Measurements from ENCODE around the gene NPDC1. TPM values are rescaled to one million over a fixed set of nuclear protein-coding genes. Genes with fewer than 3 reads are reported as not detected.

Gene NPDC1
- 10 to 100 TPM; 49.7 to 57.8 TPM for total RNA-seq

GRCh38 chr9:137046088-137046787 lies at the start of gene NPDC1:
Gene NPDC1, minus strand, starts transcription at chr9:137046177. Its CDS starts 188 bp downstream, at chr9:137045989.
- H3K9me3 ChIP-seq = no peaks in the 10 kb centered on the region
- peak; percentile 80 for DNase-seq (ENCODE audit: low spot score)
- peaks cover 0 to 12% of the 10 kb centered on the region in 2 donors for H3K27me3 ChIP-seq
- peaks cover 0 to 53% of the 10 kb centered on the region in 2 donors for H3K4me1 ChIP-seq
- peak; percentile 87 to 93 for TF ChIP-seq CTCF (IDR thresholded peaks at IDR 0.05)
- H3K36me3 ChIP-seq = no peaks in the 10 kb centered on the region
- peak within 1 kb of the TSS; percentile 49 to 60 for H3K4me3 ChIP-seq
- peak within 1 kb of the TSS; percentile 67 to 77 for H3K27ac ChIP-seq

DNA sequence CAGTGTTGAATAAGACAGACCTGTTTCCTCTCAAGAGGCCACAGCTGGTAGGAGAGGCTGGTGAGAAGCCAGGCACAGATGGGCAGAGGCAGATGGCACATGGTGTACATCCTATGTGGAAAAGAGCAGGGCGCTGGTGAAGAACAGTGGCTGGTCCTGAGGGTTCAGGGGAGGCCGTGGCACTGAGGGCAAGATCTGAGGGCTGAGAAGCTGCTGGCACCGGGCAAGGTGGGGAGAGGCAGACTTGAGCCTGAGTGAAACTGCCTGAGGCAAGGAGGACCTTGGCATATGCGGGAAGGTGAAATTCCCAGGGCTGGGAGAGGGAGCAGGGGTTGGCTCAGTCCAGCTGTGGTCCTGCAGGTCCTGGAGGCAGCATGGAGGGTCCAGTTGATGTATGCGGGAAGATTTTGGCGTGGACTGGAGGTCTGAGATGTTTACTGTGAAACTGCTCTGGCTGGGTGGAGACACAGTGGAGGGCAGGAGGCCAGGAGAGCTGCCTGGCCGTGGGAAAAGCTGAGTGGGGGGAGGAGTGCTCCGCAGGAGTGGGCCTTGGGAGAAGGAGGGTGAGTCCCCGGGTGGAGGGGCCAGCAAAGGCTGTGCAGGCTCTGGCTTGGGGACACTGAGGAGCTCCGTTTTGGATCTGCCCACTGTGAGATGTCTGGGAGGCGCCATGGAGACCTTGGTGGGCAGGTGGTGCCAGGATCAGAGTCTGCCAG lies 43.4 kb upstream of the NPDC1 start:
- peaks cover 17% of the 10 kb centered on the region for H3K36me3 ChIP-seq
- no peak overlapping the region for H3K4me3 ChIP-seq
- no peaks in the 10 kb centered on the region for H3K9me3 ChIP-seq
- H3K4me1 ChIP-seq = peaks cover 0 to 25% of the 10 kb centered on the region in 2 donors
- no peak for TF ChIP-seq CTCF (IDR thresholded peaks at IDR 0.05)
- H3K27ac ChIP-seq = no peak overlapping the region
- DNase-seq (ENCODE audit: low spot score) = no peak
- no peaks in the 10 kb centered on the region for H3K27me3 ChIP-seq

GRCh38 chr9:137088121-137088520 lies 42.1 kb upstream of the NPDC1 start:
- no peak for TF ChIP-seq CTCF (IDR thresholded peaks at IDR 0.05)
- peaks cover 0 to 34% of the 10 kb centered on the region in 2 donors for H3K4me1 ChIP-seq
- no peaks in the 10 kb centered on the region for H3K27me3 ChIP-seq
- peaks cover 19% of the 10 kb centered on the region for H3K36me3 ChIP-seq
- no peak overlapping the region for H3K27ac ChIP-seq
- H3K4me3 ChIP-seq = no peak overlapping the region
- no peaks in the 10 kb centered on the region for H3K9me3 ChIP-seq
- DNase-seq (ENCODE audit: low spot score) = no peak

DNA sequence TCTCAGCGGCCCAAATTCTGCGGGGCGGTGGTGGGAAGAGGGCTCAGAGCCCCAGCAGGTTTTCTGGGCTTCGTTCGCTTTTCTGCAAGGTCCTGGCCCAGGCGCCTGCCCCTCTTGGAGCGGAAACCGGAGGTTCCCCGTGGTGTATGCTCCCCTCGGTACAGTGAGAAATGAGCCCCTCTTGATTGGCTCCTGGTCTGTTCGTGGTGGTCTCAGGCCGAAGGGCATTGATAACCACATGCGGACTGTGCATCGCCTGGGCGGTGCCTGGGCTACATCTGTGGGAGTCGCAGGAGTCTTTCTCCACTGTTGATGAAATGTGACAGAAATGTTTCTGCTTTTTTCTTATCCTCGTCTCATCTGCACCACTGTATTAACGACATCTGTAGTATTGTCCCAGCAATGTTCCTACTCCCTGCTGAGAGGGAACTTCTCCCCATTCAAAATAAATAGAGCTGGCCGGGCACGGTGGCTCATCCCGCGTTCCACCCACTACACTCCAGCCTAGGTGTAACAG lies 41.5 kb upstream of the NPDC1 start:
- H3K9me3 ChIP-seq = no peaks in the 10 kb centered on the region
- TF ChIP-seq CTCF (IDR thresholded peaks at IDR 0.05) = no peak
- peak overlapping the region; percentile 96 to 99 for H3K27ac ChIP-seq
- H3K27me3 ChIP-seq = no peaks in the 10 kb centered on the region
- peak overlapping the region; percentile 62 to 79 for H3K4me3 ChIP-seq
- H3K36me3 ChIP-seq = peaks cover 19% of the 10 kb centered on the region
- peaks cover 0 to 35% of the 10 kb centered on the region in 2 donors for H3K4me1 ChIP-seq
- DNase-seq (ENCODE audit: low spot score) = no peak

- Histone ChIP-seq H3K4me3 (peak within 1 kb of the TSS; percentile 62 to 79), H3K9me3 (no peaks in the 10 kb centered on the region), H3K4me1 (peaks cover 0 to 35% of the 10 kb centered on the region in 2 donors), H3K27ac (peak within 1 kb of the TSS; percentile 96 to 99), H3K36me3 (peaks cover 20% of the 10 kb centered on the region), H3K27me3 (no peaks in the 10 kb centered on the region)
- TF ChIP-seq CTCF (IDR thresholded peaks at IDR 0.05) = peak in 1 of 2 donors; percentile 27
- peak; percentile 98 for DNase-seq (ENCODE audit: low spot score)
Observed at GRCh38 chr9:137086531-137087408, 40.8 kb upstream of the NPDC1 start, which contains the start of gene MAN1B1. Gene MAN1B1, plus strand, starts transcription at chr9:137086985. Its CDS starts 15 bp downstream, at chr9:137087000.

Measured in right atrium auricular region (tissue), 2 donors.